NCI-H187 treated with DMSO at 0.1 percent for 48 hours (cell line): ENCODE results near the gene TTLL11.
"Not testable (repeated sequence)": the region's sequence is repeated elsewhere in the genome, so short reads cannot be mapped to it uniquely, and the experiment has no call there.

Experiments
- DNase-seq: peaks from one replicate; lab custom pipeline; 2025; lab: John Stamatoyannopoulos, UW

Gene TTLL11

DNA sequence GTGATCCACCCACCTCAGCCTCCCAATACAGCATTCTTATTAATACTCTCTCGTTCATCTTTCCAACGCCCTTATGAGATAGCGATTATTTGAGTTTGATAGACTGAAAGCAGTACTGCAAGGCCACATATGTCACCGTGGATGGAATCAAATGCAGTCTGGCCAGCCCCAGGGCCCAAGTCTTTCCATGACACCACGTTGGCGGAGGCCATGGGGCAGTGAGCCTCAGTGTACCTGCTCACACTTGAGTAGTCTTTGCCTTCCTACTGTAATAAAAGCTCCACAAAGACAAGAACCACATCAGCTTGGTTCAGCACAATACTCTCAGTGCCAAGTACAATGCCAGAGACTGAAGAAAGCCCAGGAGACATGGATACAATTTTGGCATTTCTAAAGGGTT is 88.5 kb downstream of the TTLL11 start:
- DNase-seq = no peak

DNA sequence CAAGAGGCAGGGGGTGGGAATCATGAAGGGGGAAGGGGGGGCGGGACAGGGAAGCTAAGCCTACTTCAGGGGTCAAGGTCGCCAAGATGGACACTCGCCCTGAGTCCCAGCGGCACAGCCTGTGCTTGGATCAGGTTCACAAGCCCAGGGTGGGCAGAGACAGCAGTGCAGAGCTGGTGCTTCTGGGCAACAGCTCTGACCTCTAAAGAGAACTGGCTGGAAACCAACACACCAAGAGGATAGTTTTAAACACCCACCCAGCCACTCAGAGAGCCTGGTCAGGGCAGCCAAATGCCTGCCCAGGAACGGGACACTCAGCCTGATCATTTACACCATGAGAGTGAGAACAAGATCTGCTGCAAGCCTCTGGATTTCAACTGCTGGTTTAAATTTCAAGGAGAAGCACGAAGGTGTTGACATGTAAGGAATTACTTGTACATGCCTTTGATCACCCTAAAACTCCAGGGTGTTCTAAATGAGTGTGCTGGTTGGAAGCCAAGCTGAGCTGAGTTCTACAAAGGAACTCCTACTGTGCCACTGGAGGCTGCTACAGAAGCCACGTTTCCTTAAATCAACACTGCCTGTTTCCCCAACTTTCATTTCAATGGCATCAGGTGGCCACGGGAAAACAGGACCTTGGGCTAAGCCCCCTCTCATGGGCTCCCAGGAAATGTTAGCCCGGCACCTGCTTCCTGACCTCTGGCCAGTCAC is 91.5 kb downstream of the TTLL11 start:
- no peak for DNase-seq

GRCh38 chr9:122000526-122000925 is 92.6 kb downstream of the TTLL11 start:
- not testable (repeated sequence) for DNase-seq

- DNase-seq = no peak
Measured at GRCh38 chr9:121999556-121999955, 93.6 kb downstream of the TTLL11 start.

- no peak for DNase-seq
Measured at GRCh38 chr9:121998513-121999049, 94.5 kb downstream of the TTLL11 start.

DNA sequence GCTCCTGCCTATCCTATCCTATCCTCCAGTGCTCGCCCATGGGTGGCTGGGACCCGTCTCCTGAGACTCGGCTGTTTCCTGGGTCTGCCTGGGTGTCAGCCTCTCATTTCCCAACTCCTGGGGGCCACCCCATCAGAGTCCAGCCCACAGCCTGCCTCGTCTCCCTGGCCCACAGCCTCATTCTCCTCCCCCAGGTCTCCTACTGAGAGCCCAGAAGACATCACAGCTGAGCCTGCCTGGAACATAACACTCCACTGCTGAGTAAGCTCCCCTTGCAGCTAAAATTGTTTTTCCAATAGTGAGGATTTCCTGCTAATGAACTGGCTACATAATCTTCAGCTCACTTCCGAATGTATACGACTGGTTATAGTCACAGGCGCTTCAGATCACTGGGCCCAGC is 95.3 kb downstream of the TTLL11 start:
- no peak for DNase-seq

DNA sequence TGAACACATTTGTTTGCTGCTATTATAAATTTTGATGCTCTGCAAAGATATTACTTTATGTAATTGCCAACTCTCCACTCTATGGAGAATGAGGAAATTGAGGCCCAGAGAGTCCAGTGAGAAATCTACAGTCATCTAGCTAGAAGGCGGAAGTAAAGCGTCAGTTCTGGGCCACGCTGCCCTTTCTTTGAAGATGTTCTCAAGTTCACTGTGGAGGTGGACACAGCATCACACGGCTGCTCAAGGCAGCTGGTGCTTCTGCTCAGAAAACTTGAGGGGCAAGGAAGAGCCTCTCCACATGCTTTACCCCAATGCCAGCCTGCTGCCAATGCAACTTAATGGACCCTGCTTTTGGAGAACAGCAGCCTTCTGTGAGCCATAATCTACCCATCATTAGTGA is 96.3 kb downstream of the TTLL11 start:
- DNase-seq = no peak

DNA sequence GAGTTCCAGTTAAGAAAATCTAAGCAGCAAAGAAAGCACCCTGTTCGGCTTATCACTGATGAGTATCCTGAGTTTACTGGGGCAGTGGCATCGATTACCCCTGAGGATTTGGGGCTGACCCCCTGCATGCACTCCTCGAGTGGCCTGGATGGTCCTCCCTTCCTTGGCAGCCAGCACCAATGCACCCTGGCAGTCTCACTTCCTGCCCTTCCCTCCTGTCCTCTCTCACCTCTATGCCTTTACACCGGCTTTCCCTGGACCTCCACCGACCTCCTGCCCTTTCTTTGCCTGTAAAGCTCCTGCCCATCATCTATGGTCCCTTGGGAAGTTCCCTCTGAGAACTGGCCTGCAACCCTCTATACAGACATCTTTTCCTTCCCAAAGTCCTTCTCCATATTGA is 97.1 kb downstream of the TTLL11 start:
- DNase-seq = no peak

GRCh38 chr9:121992571-121993212 is 100.4 kb downstream of the TTLL11 start:
- DNase-seq = no peak

DNA sequence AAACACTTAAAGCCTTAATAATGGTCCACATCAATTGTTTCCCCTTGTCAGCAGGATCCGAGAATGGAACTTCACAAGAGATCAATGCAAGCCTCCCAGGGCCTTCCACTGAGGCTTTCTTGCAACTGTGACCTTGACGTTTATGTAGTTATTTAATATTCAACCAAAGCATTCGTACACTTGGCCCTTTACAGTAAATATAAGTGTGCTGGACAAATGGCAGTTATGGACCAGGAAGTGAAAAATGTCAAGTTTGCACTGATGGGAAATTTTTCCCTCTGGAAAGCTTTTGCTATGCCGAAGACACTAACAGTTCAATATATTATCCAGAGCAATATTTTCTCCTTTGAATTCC is 101.8 kb downstream of the TTLL11 start:
- no peak for DNase-seq

DNA sequence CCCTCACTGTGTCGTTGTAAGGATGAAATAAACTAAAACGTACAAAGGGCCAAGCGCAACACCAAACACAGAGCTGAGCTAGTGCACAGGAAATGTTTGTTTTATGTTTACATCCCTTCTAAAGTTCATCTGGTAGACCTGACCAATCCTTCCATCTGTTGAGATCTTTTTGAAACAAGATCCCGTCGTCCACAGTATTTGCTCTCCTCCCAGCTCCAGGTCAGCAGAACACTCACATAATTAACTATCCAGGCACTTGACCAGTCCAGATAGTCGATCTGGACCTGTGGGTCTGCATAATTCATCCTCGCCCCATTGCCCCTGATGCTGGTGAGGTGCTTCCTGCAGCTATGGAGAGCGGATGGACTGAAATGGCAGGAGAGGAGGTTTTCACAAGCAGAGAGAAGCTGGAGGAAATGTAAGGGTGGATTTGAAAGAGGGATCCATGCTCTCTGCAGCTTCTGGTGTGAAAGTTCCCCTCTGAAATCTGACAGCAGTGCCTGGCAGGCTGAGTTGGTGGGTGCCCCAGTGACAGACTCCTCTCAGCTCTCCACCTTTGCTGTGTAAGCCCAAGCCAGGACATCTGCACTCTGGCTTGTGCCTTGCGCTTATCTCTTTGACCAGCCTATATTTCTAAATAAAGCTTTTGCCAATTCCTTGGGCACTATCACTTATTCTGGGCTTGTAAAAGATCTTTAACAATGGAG is 102.4 kb downstream of the TTLL11 start:
- no peak for DNase-seq

DNA sequence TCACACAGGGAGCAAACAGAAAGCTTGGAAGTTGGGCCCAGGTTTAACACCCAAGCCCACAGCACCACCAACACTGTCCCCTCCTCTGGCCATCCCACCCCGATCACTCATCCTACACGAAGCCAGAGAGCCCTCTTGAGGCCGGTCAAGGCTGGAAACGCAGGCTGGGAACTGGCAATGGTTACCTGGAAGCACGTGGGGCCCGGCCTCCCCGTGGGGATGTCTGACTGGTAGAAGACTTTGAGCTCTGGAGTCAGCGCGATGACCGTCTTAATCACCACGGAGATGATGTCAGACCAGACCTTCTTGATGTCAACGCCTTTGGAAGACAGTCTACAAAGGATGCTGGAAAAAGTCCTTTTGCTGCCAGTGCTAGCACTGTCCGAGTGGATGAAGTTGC is 104.1 kb downstream of the TTLL11 start:
- DNase-seq = no peak

- DNase-seq = no peak
Measured at GRCh38 chr9:121987314-121987713, 105.8 kb downstream of the TTLL11 start.

- no peak for DNase-seq
Measured at GRCh38 chr9:121985792-121986494, 107.2 kb downstream of the TTLL11 start.

DNA sequence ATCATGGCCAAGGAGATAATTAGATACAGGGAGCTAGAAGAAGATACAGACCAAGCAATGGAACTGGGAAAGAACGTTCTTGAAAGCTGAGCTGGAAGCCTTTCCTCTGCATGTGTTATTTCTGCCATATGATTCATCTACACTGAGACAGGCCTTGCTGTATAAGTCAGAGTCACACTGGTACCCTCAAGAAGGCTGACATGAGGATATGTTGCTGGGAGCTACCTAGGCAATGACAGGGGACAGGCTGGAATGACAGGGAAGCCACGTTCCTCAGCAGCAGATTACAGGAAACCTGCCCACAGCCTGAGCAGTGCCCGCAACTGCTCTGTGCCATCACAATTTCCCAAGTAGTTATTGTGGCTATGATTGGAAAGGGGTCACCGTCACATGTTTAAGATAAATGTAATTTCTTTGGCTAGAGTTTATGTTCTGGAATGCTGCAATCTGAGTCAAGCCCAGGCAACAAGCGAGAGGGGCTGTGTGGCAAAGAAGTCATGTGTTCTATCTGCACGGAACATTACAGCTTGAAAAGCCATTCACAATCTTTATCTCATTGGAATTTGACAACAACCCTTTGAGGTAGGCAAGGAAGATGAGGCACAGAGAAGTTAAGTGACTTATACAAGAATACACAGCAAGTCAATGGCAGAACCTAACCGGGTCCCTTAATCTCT is 108.2 kb downstream of the TTLL11 start:
- no peak for DNase-seq

GRCh38 chr9:121983736-121984135 is 109.4 kb downstream of the TTLL11 start:
- DNase-seq = no peak

DNA sequence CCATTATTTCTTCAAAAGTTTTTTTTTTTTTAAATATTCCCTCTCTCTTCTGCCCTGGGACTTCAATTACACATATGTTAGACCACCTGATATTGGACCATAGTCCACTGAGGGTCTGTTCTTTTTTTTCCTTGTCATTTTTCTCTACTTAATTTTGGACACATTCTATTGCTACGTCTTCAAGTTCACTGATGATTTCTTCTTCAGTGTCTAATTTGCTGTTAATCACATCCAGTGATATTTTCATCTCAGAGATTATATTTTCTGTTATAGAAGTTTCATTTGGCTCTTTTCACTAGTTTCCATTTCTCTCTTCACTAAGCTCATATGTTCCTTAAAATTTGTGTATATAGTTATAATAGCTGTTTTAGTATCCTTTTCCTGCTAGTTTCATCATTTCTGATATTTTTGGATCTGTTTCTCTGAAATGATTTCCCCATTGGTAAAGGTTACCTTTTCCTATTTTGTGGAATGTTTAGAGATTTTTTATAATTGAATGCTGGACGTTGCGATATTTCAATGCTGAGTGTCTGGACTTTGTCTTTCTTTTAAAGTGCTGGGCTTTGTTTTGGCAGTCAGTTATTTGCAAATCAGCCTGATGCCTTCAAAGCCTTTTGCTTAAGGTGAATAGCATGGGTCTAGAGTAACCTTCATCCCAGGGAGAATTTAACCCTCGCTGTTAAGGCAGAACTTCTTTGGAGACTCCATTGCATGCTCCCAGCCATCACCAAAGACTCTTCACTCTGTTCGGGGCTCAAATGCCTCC is 111.8 kb downstream of the TTLL11 start:
- DNase-seq = no peak

DNA sequence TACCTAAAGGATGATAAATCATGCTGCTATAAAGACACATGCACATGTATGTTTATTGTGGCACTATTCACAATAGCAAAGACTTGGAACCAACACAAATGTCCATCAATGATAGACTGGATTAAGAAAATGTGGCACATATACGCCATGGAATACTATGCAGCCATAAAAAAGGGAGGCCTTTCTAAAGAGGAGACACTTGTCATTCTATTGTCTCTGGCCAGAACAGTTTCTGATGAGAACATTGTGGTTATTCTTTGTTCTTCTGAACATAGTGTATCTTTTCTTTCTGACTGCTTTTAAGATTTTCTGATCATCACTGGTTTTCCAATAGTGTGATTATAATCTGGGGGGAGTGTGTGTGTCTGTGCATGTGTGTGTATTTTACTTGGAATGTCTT is 112.4 kb downstream of the TTLL11 start:
- not testable (repeated sequence) for DNase-seq

DNA sequence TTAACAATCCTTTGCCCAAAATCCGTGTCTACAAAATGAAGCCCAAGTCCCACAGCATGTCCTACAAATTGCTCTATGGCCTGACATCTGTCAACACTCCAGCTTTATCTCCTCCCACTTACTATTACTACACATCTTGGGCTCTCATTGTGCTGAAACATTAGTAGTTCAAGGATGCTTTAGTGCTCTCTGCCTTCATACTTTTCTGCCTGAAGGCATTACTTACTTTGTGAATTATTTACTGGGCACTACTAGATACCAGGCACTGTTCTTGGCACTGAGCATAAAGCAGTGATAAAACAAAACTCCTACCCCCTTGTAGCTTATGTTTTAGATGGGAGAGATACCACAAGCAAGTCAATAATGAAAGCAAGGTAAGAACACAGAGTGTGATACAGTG is 113.4 kb downstream of the TTLL11 start:
- DNase-seq = no peak

- no peak for DNase-seq
Measured at GRCh38 chr9:121976751-121977150, 116.4 kb downstream of the TTLL11 start.

DNA sequence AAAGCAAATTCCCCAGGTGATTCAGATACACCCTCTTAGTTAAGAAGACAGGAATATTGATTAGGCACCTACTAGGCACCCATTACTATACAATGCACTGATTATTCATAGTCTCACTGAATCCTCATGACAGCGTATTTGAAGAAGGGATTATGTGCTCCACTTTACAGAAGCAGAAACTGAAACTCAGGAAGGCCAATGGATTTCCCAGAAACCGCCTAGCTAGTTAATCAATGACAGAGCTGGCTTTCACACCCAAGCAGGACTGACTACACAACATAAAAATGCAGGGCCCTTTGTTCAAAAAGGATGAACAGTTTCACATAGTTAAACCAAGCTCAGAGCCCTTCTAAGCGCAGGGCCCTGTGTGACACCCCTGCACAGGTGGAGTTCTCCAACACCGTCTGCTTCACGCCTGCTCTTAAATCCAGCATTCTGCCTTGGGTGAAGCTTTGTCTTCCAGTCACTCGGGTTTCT is 117.3 kb downstream of the TTLL11 start:
- DNase-seq = no peak
